Upper lobe of right lung (tissue), 1 donor: ENCODE results near the gene PRSS38. TPM values are rescaled to one million over a fixed set of nuclear protein-coding genes. Genes with fewer than 3 reads are reported as not detected.

Experiments
- ATAC-seq: fragments of 200-7000 bp; cut with Tn5 transposase; one replicate; pipeline ENCODE4 v1.9.1; 2020; ENCODE audit warnings: mild to moderate bottlenecking, moderate library complexity
- DNase-seq: peaks from one replicate; pipeline ENCODE4 v3.0.0-alpha.2; 2020
- H3K27ac ChIP-seq: fragments of 200-600 bp; one replicate; pipeline ENCODE4 v1.8.0; 2022
- H3K27me3 ChIP-seq: fragments of 200-600 bp; one replicate; pipeline ENCODE4 v1.8.0; 2022; ENCODE audit warnings: mild to moderate bottlenecking
- H3K36me3 ChIP-seq: fragments of 200-600 bp; one replicate; pipeline ENCODE4 v1.8.0; 2022
- H3K4me1 ChIP-seq: fragments of 200-600 bp; one replicate; pipeline ENCODE4 v1.8.0; 2022
- H3K4me3 ChIP-seq: fragments of 200-600 bp; one replicate; pipeline ENCODE4 v1.8.0; 2022; ENCODE audit warnings: mild to moderate bottlenecking
- H3K9me3 ChIP-seq: fragments of 200-600 bp; one replicate; pipeline ENCODE4 v1.8.0; 2022
- intact Hi-C: fragments of 100-400 bp; cut with DNase I; formaldehyde crosslinking; loops from one replicate; pipeline ENCODE4 v1.11.0; 2022
- total RNA-seq: library from RNA; stranded (reverse); fragmentation: NEBNext Ultra II Directional; extraction: Animal tissue kit (Norgen Biotek cat#: 25700); gene quantifications from one replicate; pipeline ENCODE4 v1.2.1, GENCODE V29; 2021
- TF ChIP-seq, protein P1 (sequence below): fragments of 200-600 bp; IDR thresholded peaks from one replicate; pipeline ENCODE4 v1.8.0; 2022; ENCODE audit warnings: antibody characterized with exemption
- donor health status: DM: no; HTN: yes; CAD: no; lungs with severe emphysema.

The PRSS38 gene
- total RNA-seq, 1 donor from 2014 or later, result not detected

- TF ChIP-seq, protein P1, sequence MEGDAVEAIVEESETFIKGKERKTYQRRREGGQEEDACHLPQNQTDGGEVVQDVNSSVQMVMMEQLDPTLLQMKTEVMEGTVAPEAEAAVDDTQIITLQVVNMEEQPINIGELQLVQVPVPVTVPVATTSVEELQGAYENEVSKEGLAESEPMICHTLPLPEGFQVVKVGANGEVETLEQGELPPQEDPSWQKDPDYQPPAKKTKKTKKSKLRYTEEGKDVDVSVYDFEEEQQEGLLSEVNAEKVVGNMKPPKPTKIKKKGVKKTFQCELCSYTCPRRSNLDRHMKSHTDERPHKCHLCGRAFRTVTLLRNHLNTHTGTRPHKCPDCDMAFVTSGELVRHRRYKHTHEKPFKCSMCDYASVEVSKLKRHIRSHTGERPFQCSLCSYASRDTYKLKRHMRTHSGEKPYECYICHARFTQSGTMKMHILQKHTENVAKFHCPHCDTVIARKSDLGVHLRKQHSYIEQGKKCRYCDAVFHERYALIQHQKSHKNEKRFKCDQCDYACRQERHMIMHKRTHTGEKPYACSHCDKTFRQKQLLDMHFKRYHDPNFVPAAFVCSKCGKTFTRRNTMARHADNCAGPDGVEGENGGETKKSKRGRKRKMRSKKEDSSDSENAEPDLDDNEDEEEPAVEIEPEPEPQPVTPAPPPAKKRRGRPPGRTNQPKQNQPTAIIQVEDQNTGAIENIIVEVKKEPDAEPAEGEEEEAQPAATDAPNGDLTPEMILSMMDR, result no peak
- peak; percentile 53 for ATAC-seq
- Histone ChIP-seq H3K36me3 (no peaks in the 10 kb centered on the region), H3K9me3 (no peaks in the 10 kb centered on the region), H3K4me3 (peak overlapping the region; percentile 57), H3K4me1 (peaks cover 20% of the 10 kb centered on the region), H3K27ac (peak overlapping the region; percentile 78), H3K27me3 (no peaks in the 10 kb centered on the region)
- DNase-seq, result peak; percentile 69
- intact Hi-C loops, result no loop called here
Observed at GRCh38 chr1:227887697-227888403, 72.4 kb downstream of the PRSS38 start.

- ATAC-seq (no peak), DNase-seq (peak; percentile 63)
- TF ChIP-seq, protein P1, result no peak
- Histone ChIP-seq H3K27ac (no peak overlapping the region), H3K4me3 (no peak overlapping the region), H3K27me3 (no peaks in the 10 kb centered on the region), H3K9me3 (no peaks in the 10 kb centered on the region), H3K4me1 (peaks cover 20% of the 10 kb centered on the region), H3K36me3 (no peaks in the 10 kb centered on the region)
- intact Hi-C loops, result no loop called here
Observed at GRCh38 chr1:227888404-227889046, 73.0 kb downstream of the PRSS38 start.

- H3K4me3 ChIP-seq, result no peak overlapping the region
- H3K9me3 ChIP-seq, result no peaks in the 10 kb centered on the region
- intact Hi-C loops, result no loop called here
- H3K36me3 ChIP-seq, result no peaks in the 10 kb centered on the region
- TF ChIP-seq, protein P1, result no peak
- ATAC-seq (no peak), DNase-seq (peak; percentile 54)
- H3K4me1 ChIP-seq, result peaks cover 20% of the 10 kb centered on the region
- no peaks in the 10 kb centered on the region for H3K27me3 ChIP-seq
- no peak overlapping the region for H3K27ac ChIP-seq
Observed at GRCh38 chr1:227889047-227889862, 73.8 kb downstream of the PRSS38 start.

- Histone ChIP-seq H3K9me3 (no peaks in the 10 kb centered on the region), H3K4me1 (peaks cover 20% of the 10 kb centered on the region), H3K27ac (no peak overlapping the region), H3K36me3 (no peaks in the 10 kb centered on the region), H3K4me3 (no peak overlapping the region), H3K27me3 (no peaks in the 10 kb centered on the region)
- DNase-seq (peak; percentile 61), ATAC-seq (no peak)
- intact Hi-C loops, result no loop called here
- TF ChIP-seq, protein P1, result no peak
Observed at GRCh38 chr1:227889863-227890405, 74.5 kb downstream of the PRSS38 start.

- ATAC-seq, result no peak
- Histone ChIP-seq H3K9me3 (no peaks in the 10 kb centered on the region), H3K4me3 (no peak overlapping the region), H3K27ac (no peak overlapping the region), H3K36me3 (no peaks in the 10 kb centered on the region), H3K4me1 (peaks cover 15% of the 10 kb centered on the region), H3K27me3 (no peaks in the 10 kb centered on the region)
- peak; percentile 48 for DNase-seq
- TF ChIP-seq, protein P1, result no peak
- intact Hi-C loops, result no loop called here
Observed at GRCh38 chr1:227890451-227891222, 75.2 kb downstream of the PRSS38 start.
